GM18505 (cell line): ENCODE data around the gene ZNF358.

Experiments
- ATAC-seq: cut with Tn5 transposase; IDR thresholded peaks from one replicate; pipeline ENCODE4 v1.9.1; 2021; ENCODE audit not compliant: unreplicated experiment
- POLR2A ChIP-seq: IDR thresholded peaks from 4 replicates; pipeline ENCODE4 v1.6.1; 2011; ENCODE audit warnings: borderline replicate concordance; ENCODE audit not compliant: insufficient read depth, insufficient read length; ENCODE audit errors: extremely low read depth

Gene ZNF358

GRCh38 chr19:7556696-7557315 is 40.9 kb downstream of the ZNF358 start:
- TF ChIP-seq POLR2A, result no peak
- ATAC-seq, result no peak

DNA sequence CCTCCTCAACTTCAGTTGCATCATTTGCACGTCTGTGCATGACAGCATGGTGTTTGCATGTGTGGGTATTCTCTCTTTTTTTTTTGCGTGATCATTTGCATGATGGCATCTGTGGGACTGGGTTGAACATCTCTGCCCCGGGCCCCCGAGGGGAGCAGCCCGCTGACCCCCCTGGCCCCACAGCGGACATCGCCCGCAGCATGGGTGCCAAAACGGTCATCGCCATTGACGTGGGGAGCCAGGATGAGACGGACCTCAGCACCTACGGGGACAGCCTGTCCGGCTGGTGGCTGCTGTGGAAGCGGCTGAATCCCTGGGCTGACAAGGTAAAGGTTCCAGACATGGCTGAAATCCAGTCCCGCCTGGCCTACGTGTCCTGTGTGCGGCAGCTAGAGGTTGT is 42.8 kb downstream of the ZNF358 start:
- no peak for TF ChIP-seq POLR2A
- ATAC-seq, result no peak

DNA sequence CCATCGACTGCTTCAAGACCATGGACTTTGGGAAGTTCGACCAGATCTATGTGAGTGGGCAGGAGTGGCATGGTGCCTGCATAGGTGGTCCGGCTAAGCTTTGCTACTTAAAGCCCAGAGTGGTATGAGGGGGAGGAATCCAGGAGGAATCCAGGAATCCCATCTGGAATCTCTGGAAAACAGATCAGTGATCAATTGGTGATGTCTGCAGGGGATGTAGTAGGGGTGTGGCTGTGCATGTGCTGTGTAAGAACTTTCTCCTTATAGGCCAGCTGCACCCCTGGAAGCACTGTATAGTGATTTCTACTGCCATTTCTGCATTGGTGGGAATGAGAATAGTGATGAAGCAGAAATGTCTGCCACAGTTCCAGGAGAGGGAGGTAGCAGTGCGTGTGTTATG is 43.2 kb downstream of the ZNF358 start:
- no peak for TF ChIP-seq POLR2A
- no peak for ATAC-seq

- ATAC-seq, result no peak
- no peak for TF ChIP-seq POLR2A
Observed at GRCh38 chr19:7560255-7560654, 44.4 kb downstream of the ZNF358 start.

GRCh38 chr19:7561325-7561724 is 45.4 kb downstream of the ZNF358 start:
- no peak for ATAC-seq

GRCh38 chr19:7562646-7563393 is 46.9 kb downstream of the ZNF358 start:
- no peak for ATAC-seq

More at GRCh38 chr19:7561325-7561724, 45.4 kb downstream of the ZNF358 start:
- TF ChIP-seq POLR2A, result no peak

DNA sequence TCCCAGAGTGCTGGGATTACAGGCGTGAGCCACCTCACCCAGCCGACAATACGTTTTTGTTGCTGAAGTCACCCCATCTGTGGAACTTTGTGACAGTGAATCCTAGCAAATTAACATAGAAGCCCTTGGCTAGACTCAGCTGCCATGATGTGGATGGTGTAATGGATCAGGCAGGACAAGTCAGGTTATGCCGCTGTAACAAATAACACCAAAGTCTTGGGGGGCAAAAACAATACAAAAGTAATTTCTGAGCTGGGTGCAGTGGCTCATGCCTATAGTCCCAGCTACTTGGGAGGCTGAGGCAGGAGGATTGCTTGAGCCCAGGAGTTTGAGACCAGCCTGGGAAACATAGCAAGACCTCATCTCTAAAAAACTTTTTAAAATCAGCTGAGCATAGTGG is 49.0 kb downstream of the ZNF358 start:
- no peak for ATAC-seq
- TF ChIP-seq POLR2A, result no peak

More at GRCh38 chr19:7562646-7563393, 46.9 kb downstream of the ZNF358 start:
- no peak for TF ChIP-seq POLR2A

GRCh38 chr19:7565332-7565731 is 49.4 kb downstream of the ZNF358 start:
- ATAC-seq, result no peak
- TF ChIP-seq POLR2A, result no peak
